D721Med (cell line): ENCODE measurements around the gene GPANK1.
"Not testable (repeated sequence)": the region's sequence is repeated elsewhere in the genome, so short reads cannot be mapped to it uniquely, and the experiment has no call there.

Experiments used
- DNase-seq: peaks from one replicate; pipeline ENCODE4 v3.0.0; 2011; ENCODE audit warnings: low spot score; ENCODE audit not compliant: insufficient read length
- FAIRE-seq: peaks from 2 replicates; lab custom pipeline; 2011; peaks lifted over from hg19 to GRCh38; lab: Jason Lieb, UNC
- TF ChIP-seq, protein P1 (sequence below): IDR thresholded peaks from 2 replicates; pipeline ENCODE4 v1.5.1; 2012; ENCODE audit warnings: mild to moderate bottlenecking, control low read depth; ENCODE audit not compliant: insufficient read depth; ENCODE audit errors: missing control alignments

Gene GPANK1

DNA sequence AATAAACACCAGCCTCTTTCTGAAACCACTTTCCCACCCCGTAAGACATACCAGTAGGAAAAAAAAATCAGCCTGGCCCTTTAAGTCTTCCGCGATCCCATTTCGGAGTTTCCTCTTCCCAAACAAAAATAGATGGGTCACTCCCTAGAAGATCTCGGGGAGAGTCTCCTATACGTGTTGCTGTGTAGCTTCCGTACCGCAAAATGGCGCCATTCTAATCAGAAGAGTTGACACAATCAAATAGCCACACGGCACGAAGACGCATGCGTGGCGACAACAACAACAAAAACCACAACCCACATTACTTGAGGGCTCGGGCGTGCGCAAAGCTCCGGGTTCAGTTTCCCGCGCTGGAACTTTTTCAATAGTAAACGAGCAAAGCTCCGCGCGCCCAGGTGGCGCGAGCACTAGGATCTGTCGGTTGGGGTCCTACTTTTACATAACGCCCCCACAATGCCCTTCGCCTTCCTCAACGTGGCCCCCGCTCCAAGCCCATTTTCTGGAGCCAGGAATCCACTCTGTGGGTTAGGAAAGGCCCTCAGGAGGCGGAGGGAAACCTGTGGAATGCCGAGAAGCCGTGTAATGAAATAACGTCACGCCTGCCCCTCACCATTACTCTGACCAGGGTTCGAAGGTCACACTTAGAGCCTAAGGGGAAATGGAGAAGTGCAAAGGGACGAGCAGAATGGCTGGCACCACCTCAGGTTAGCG is at the start of gene GPANK1:
Gene GPANK1 (minus strand): TSS at position 208 of the 711 bp plus-strand sequence. CDS start 519 bp downstream, outside the sequence.
- TF ChIP-seq, protein P1, sequence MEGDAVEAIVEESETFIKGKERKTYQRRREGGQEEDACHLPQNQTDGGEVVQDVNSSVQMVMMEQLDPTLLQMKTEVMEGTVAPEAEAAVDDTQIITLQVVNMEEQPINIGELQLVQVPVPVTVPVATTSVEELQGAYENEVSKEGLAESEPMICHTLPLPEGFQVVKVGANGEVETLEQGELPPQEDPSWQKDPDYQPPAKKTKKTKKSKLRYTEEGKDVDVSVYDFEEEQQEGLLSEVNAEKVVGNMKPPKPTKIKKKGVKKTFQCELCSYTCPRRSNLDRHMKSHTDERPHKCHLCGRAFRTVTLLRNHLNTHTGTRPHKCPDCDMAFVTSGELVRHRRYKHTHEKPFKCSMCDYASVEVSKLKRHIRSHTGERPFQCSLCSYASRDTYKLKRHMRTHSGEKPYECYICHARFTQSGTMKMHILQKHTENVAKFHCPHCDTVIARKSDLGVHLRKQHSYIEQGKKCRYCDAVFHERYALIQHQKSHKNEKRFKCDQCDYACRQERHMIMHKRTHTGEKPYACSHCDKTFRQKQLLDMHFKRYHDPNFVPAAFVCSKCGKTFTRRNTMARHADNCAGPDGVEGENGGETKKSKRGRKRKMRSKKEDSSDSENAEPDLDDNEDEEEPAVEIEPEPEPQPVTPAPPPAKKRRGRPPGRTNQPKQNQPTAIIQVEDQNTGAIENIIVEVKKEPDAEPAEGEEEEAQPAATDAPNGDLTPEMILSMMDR, result no peak
- FAIRE-seq (no peak), DNase-seq (peak; percentile 65)

GRCh38 chr6:31713991-31714684 is 49.3 kb upstream of the GPANK1 start:
- TF ChIP-seq, protein P1, result no peak
- FAIRE-seq, result no peak
- DNase-seq, result no peak

DNA sequence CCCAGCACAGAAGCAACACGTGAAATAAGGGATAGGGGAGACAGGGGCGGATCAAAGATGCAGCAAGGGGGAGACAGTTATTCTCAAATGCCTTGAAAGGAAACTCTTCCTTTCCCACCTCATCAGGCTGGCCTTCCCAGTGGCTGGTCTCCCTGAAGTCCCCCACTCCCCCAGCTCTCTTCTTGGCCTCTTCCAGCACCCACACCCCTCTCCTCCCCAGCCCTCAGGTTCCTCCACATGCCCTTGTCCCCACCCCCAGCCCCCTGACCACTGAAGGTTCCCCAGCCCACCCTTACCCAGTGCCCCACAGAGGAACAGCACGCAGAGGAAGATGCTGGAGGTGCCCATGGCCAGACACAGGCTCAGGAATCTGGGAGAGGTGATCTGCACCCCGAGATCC is 48.7 kb upstream of the GPANK1 start:
- FAIRE-seq (no peak), DNase-seq (no peak)
- TF ChIP-seq, protein P1, result no peak

GRCh38 chr6:31712296-31712695 is 47.5 kb upstream of the GPANK1 start:
- DNase-seq (no peak), FAIRE-seq (no peak)
- TF ChIP-seq, protein P1, result no peak

- FAIRE-seq (no peak), DNase-seq (no peak)
- TF ChIP-seq, protein P1, result no peak
Measured at GRCh38 chr6:31711233-31711632, 46.4 kb upstream of the GPANK1 start.

- no peak for FAIRE-seq
- TF ChIP-seq, protein P1, result no peak
- no peak for DNase-seq
Measured at GRCh38 chr6:31710523-31711219, 45.9 kb upstream of the GPANK1 start.

DNA sequence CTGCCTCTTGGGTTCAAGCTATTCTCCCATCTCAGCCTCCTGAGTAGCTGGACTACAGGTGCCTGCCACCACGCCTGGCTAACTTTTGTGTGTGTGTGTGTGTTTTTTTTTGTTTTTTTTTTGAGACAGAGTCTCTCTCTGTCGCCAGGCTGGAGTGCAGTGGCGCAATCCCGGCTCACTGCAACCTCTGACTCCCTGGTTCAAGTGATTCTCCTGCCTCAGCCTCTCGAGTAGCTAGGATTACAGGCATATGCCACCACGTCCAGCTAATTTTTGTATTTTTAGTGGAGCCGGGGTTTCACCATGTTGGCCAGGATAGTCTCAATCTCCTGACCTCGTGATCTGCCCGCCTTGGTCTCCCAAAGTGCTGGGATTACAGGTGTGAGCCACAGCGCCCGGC is 44.4 kb upstream of the GPANK1 start:
- not testable (repeated sequence) for DNase-seq, FAIRE-seq
